D341Med (cell line): Measurements from ENCODE around the gene UQCRH.
"Not testable (repeated sequence)": the region's sequence is repeated elsewhere in the genome, so short reads cannot be mapped to it uniquely, and the experiment has no call there.

Source experiments
- DNase-seq: peaks from one replicate; pipeline ENCODE4 v3.0.0; 2012; ENCODE audit warnings: low spot score

UQCRH gene

DNA sequence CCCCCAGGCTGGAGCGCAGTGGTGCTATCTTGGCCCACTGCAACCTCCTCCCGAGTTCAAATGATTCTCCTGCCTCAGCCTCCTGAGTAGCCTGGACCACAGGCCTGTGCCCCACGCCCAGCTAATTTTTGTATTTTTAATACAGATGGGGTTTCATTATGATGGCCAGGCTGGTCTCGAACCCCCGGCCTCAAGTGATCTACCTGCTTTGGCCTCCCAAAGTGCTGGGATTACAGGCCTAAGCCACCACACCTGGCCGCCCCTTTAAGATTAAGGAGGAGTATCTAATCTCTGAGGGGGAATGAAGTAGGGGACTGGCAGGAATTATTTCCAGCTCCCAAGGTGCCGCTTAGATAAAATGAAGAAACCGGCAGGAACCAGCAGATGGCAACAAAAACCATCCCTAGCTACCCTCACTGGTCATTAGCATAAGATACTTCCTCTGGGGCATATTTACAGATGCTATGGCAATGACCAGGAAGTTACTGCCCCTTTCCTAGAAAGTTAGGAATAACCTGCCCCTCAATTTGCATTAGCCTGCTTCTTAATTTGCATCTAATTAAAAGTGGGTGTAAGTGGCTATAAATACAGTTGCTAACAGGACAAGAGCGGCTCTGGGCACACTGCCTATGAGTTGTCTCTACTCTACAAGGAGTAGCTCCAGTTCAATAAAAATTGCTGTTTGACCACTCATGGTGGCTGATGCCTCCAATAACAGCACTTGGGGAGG lies 30.0 kb downstream of the UQCRH start:
- peak; percentile 65 for DNase-seq

DNA sequence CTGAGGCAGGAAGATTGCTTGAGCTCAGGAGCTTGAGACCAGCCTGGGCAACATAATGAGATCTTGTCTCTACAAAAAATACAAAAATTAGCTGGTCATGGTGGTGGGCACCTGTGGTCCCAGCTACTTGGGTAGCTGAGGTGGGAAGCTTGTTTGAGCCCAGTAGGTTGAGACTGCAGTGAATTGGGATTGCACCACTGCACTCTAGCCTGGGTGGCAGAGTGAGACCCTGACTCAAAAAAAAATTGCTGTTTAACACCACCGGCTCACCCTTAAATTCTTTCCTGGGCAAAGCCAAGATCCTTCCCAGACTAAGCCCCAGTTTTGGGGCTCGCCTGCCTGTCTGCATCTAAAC lies 30.5 kb downstream of the UQCRH start:
- DNase-seq, result no peak

DNA sequence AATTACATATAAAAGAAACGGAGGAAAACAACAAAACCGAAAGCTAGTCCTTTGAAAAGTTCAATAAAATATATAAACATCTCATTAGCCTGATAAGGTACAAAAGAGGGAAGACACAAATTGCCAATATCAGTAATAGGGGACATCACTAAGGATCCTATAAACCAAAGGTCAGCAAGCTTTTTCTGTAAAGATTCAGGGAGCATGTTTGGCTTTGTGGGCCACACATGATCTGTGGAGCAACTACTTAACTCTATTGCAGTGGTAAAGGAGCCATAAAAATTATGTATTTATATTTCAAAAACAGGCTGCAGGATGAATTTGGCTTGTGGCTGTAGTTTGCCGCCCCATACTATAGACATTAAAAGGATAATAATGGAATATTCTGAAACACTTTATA lies 31.6 kb downstream of the UQCRH start:
- no peak for DNase-seq

DNA sequence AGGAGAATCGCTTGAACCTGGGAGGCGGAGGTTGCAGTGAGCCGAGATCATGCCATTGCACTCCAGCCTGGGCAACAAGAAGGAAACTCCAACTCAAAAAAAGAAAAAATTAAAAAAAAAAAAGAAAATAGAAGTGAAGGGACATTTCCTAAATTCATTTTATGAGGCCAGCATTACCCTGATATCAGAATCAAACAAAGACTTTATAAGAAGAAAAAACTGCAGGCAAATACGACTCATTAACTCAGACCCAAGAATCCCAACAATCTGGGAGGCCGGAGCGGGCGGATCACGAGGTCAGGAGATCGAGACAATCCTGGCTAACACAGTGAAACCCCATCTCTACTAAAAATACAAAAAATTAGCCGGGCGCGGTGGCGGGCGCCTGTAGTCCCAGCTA lies 33.9 kb downstream of the UQCRH start:
- not testable (repeated sequence) for DNase-seq

DNA sequence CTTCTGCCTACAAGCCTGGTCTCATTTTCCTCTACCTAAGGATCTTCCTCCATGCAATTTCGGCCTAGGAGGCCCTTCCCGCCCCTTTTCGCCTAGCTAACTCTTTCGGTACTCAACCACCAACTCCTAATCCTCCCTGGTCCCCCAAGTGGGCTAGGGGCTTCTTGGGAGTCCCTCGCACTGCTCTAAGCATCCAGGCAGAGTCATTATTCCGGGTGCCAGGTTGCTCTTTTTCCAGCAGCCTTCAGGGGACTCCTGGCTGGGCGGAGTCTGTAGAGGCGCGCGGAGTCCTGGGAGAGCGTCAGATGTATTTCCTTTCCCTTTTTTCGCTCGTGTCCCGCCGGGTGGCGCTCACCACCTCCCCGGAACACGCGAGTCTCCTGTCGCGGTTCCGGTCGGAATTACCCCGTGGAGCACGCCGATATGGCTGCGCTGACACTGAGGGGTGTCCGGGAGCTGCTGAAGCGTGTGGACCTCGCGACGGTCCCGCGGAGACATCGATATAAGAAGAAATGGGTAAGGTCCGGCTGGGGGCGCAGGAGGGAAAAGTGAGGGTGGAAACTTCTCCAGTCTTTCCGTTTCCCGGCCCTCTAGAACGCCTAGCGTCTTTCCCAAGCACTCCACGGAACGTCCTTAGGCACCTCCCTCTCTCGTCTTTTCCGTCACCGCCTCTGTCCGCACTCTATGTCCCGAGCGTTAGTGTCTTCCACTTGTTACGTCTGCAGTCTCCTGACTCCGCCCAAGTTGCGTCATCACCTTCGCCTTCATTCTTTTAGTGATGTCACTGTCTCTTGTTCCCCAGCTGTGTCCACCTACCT lies 37.1 kb downstream of the UQCRH start, which contains the start of gene NSUN4:
Gene NSUN4, plus strand, starts transcription at position 404 of the 818 bp plus-strand sequence. Its CDS starts 20 bp downstream, at position 424.
- DNase-seq, result peak; percentile 88

DNA sequence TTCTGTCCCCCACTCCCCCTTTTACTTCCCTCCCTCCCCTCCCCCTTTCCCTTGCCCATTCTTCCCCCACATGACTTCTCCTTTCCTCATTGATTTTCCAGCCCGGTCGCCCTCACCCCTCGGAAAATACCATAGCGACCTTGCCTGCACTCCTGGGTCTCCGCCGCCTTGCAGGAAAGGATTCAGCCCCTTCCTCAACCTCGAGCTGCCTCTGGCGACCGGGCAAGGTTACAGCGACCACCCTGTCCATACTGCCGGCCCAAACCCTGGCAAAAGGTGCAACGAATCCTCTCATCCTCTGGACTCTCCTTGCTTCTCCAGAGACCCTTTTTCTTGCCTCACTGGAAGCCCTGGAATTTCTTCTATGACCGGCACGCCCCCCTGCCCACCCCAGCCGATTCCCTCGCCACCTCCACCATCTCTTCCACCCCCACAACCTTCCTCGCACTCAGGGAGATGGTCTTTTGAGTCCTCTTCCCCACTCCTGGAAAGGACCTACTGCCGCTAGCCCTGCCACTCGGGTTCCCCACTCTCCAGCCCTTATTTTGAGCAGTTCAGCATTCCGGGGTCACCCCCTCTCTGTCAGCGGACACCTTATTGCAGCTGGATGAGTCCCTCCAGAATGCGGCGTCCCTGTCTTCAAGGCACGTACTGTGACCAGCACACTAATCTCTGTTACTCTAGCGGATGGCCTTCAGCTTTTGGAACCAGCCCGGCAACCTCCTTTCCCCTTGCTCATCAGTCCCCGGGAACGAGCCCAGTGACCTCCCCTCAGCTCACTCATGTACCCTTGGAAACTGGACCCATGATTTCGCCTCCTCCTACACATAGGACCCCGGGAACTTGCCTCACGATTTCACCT lies 38.0 kb downstream of the UQCRH start:
- no peak for DNase-seq

DNA sequence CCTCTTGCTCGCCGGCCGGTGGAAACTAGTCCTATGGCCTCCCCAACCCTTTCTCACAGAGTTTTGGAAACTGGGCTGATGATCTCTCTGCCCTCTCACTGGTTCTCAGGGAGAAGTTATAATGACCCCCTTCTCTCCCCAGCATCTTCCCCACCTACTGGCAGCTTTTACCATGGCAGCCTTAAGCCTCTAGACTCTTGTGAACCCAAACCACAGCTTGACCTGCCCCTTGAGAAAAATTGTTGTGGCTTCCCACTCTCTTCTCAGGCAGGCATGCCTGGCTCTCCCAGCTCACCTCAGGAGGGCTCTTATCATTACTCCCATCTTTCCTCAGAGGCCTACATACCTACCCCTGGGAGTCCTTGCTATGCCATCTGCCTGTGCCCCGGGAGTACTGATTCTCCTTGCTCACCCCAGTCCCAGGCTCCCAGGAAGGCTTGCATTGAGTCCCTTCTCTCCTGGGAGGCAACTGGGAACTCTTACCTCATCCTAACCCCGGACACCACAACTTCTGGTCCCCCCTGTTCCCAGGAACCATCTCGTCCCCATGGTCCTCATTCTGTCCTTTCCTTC lies 38.7 kb downstream of the UQCRH start:
- peak; percentile 36 for DNase-seq

DNA sequence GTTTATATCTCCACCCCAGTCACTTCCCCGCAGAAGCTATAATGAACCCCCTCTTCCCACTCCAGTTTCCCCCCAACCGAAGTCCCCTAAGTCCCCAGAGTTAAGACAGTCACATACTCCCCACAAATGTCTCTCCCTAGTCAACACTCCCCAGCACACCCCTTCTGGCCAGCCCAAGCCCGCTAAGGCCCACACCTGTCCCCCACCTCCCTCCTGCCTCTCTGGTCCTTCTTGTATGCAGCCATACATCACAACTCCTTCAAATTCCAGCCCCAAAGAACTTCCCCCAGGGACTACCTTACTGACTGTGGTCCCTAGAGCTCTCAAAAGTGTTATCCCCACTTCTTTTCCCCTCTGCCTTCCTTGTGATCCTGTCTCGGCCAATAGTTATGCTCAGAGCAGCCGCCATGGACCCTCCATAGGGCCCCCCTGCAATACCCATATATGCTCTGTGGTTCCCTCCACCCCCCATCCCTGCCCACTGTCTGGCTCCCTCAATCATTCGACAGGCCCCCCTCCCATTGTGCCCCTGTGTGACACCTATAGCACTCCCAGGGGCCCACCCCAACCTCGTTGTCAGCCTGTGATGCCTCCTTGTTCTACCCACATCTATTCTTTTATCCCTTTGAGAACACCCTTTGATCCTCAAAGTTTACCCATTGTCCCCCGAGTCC lies 39.3 kb downstream of the UQCRH start:
- DNase-seq, result no peak

DNA sequence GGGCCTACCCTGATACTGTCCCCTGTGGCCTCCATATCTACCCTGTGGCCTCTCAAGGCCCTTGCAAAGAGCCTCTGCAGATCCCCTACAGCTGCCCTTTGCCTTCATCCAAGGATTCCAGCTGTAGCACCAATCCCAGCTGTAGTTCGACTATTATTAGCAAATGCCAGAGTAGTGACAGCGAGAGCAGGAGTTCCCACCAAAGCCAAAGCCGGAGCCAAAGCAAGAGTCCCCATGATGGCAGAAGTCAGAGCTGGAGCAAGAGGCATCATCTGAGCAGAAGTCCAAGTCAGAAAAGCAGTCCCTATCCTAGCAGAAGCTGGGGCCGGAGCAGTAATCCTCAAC lies 39.8 kb downstream of the UQCRH start:
- DNase-seq, result no peak

DNA sequence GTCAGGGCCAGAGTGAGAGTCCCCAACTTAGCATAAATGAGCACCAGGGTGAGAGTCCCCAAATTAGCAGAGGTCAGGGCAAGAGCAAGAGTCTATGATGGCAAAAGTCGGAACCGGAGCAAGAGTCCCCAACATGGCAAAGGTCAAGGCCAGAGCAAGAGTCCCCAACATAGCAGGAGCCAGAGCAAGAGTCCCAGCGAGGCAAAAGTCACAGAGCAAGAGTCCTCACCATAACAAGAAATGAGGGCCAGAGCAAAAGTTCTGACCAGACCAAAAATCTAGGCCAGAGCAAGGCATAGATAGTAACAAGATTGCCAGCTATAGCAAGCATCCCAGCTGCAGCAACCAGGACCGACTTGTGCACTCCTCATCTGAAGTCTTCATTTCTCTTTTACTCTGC lies 40.2 kb downstream of the UQCRH start:
- no peak for DNase-seq

DNA sequence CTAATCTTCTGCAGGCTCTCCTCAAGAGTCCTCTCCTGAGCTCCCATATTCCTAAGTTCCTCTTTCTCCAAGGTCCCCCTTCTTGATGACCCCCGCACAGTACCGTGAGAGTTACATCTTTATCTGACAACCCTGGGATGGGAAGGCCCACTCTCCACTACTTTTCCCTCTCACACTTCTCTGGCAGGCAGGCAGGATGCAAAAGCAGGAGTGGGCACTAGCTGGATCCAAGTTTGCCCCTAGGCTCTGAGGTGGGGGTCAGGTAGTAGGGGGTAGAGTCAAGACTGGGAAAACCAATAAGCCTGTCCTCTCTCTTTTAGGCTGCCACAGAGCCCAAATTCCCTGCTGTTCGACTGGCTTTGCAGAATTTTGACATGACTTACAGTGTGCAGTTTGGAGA lies 41.0 kb downstream of the UQCRH start:
- no peak for DNase-seq

DNA sequence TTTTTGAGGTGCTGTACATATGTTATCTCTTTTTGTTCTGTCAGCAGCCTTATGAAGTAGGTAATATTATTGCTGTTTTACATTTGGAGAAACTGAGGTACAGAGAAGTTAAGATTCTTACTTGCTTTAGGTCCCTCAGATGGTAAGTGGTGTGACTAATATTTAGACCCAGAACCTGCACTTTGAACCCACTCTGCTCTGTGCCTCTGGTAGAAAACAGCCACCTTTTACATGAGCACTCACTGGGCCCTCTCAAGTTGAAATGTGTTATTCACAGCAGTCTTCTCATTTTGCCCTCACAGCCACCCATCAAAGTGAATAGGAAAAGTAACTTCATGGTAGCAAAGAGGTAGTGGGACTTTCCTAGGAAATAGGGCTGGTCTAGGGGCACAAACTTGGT lies 41.8 kb downstream of the UQCRH start:
- DNase-seq, result no peak

DNA sequence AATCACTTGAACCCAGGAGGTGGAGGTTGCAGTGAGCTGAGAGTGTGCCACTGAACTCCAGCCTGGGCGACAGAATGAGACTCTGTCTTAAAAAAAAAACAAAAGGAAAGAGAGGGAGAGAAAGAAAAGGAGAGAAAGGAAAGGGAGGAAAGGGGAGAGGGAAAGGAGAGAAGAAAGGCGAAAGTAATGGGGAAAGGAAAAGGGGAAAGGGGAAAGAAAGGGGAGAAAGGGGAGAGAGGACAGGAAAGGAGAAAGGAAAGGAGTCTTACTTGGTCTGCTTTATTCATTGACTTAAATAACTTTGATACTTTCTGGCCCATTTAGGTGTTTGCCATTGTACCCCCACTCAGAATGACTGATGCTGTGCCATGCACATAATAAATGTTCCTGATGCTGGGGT lies 48.9 kb downstream of the UQCRH start:
- DNase-seq, result no peak

DNA sequence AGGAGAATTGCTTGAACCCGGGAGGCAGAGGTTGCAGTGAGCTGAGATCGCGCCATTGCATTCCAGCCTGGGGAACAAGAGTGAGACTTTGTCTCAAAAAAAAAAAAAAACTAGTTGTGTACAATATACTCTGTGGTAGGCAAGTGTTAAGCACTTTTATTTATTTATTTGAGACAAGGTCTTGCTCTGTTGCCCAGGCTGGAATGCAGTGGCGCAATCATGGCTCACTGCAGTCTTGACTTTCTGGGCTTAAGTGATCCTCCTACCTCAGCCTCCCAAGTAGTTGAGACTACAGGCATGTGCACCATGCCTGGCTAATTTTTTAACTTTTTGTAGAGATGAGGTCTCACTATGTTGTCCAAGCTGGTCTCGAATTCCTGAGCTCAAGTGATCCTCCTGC lies 52.4 kb downstream of the UQCRH start:
- DNase-seq, result not testable (repeated sequence)

DNA sequence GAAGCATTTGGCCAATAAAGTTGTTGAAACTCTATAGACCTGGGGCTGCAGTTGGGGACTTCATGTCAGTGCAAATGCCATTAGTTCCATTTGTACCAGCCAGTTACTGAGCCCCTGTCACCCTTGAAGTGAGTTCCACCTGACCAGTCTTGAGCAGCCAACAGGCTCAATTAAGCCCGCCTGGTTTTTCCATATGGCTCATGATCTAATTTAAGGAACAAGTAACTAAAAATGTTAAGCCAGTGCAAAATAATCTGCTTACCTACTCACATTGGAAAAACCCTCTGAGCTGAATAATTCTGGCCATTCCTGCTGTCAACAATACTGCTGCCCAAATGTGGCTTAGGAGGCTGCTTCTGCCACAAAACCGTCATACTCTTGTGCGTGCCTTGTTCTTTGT lies 58.7 kb downstream of the UQCRH start:
- DNase-seq, result peak; percentile 47

DNA sequence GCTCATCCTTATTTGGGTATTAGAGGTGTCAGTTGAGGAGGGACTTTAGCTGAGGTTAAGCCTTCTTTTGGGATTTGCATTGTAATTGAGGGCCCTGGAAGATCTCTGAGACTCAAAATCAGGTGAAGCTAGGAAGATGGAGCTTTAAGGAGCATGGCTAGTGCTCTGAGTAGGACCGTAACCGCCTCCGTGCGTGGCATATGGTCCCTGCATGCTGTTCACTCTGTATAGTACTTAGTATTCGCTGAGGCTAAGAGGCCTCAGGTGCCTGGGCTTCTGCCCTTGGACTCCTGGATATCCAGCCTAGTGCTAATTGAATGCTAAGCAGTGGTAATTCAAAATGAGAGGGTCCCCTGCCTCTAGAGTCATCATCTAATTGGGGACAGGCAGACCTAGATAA lies 59.6 kb downstream of the UQCRH start:
- DNase-seq, result peak; percentile 50

DNA sequence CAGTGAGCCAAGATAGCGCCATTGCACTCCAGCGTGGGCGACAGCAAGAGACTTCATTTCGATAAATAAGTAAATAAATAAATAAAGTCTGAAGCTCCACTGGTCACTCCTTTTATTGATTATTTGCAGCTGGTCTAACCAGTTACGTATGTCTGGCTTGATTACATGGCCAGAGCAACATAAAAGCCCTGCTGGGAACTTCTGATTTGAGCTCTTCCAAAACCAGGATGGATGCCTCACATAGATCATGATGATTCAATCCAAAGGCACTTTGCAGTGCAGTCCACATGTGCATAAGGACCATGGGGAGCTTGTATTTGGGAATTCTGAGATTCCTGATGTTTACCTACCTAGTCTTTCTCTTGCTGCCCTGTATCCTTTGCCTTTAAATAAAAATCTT lies 61.1 kb downstream of the UQCRH start:
- no peak for DNase-seq

DNA sequence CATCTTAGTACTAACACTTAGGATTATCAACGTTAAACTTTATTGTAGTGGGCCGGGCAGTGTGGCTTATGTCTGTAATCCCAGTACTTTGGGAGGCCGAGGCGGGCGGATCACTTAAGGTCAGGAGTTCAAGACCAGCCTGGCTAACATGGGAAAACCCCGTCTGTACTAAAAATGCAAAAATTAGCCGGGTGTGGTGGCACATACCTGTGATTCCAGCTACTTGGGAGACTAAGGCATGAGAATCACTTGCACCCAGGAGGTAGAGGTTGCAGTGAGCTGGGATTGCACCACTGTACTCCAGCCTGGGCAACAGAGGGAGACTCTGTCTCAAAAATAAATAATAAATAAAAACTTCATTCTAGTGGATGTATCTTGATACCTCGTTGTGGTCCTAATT lies 62.3 kb downstream of the UQCRH start:
- not testable (repeated sequence) for DNase-seq
